GM12878 (cell line): Measurements from ENCODE around the gene TEPSIN. TPM values are rescaled to one million over a fixed set of nuclear protein-coding genes. Genes with fewer than 3 reads are reported as not detected.

Experiments used
- ATAC-seq: fragments of 200-7000 bp; cut with Tn5 transposase; 3 replicates; pipeline ENCODE4 v1.9.1; 2020; ENCODE audit warnings: mild to moderate bottlenecking, moderate library complexity
- BruUV-seq: library from RNA; stranded (reverse); fragments of 400-500 nt; replicated peaks from 2 replicates; lab custom pipeline; 2021; lab: Mats Ljungman, UMichigan
- CTCF ChIA-PET: fragments of 300-600 bp; sonication (Branson Sonifier 250); formaldehyde crosslinking; extraction: SDS; loops from one replicate; lab custom pipeline; 2021; ENCODE audit warnings: inconsistent platforms; lab: Yijun Ruan, JAX
- POLR2A ChIA-PET: fragments of 350-600 bp; formaldehyde crosslinking; extraction: SDS; loops from one replicate; lab custom pipeline; 2021; ENCODE audit warnings: inconsistent platforms; lab: Charles Lee
- RAD21 ChIA-PET: fragments of 300-600 bp; sonication (Branson Sonifier 250); formaldehyde crosslinking; loops from one replicate; lab custom pipeline; 2023; ENCODE audit warnings: antibody characterized with exemption; ENCODE audit not compliant: unreplicated experiment; lab: Charles Lee
- SMC1A ChIA-PET: fragments of 300-600 bp; sonication (Branson Sonifier 250); formaldehyde crosslinking; loops from one replicate; lab custom pipeline; 2023; ENCODE audit not compliant: unreplicated experiment, uncharacterized antibody; lab: Charles Lee
- DNase-seq: peaks from one replicate; pipeline ENCODE4 v3.0.0-alpha.2; 2011; ENCODE audit warnings: low read depth, low spot score
- FAIRE-seq: peaks from 3 replicates; lab custom pipeline; 2011; peaks lifted over from hg19 to GRCh38; lab: Jason Lieb, UNC
- H2AFZ ChIP-seq: 2 replicates; pipeline ENCODE4 v1.6.0; 2011; ENCODE audit warnings: low read depth, low read length, control low read depth; ENCODE audit not compliant: control insufficient read depth
- H3K27ac ChIP-seq: 2 replicates; pipeline ENCODE4 v1.5.1; 2011; ENCODE audit warnings: control low read depth; ENCODE audit not compliant: control insufficient read depth, insufficient read depth
- H3K27me3 ChIP-seq, 2 experiments: replicated peaks in 1 of 2; 2 replicates each; pipeline versions ENCODE4 v1.6.0 to v1.6.1; 2011; ENCODE audit warnings: low read length in 1 of 2; ENCODE audit not compliant: control insufficient read depth in 2 of 2, insufficient read depth in 2 of 2
- H3K36me3 ChIP-seq, 2 experiments: 2 replicates each; pipeline ENCODE4 v1.5.1; 2011; ENCODE audit warnings: low read length in 1 of 2; ENCODE audit not compliant: control insufficient read depth in 2 of 2, insufficient read depth in 2 of 2
- H3K4me1 ChIP-seq: 2 replicates; pipeline ENCODE4 v1.6.1; 2011; ENCODE audit warnings: mild to moderate bottlenecking, low read length, moderate library complexity, mixed read lengths; ENCODE audit not compliant: control insufficient read depth, insufficient read depth
- H3K4me2 ChIP-seq: 2 replicates; pipeline ENCODE4 v1.6.0; 2011; ENCODE audit warnings: control low read depth; ENCODE audit not compliant: control insufficient read depth, insufficient read depth
- H3K4me3 ChIP-seq: fragments of 200-600 bp; sonication (generic); 2 replicates; pipeline ENCODE4 v1.5.1; 2016
- H3K79me2 ChIP-seq: 2 replicates; pipeline ENCODE4 v1.6.0; 2011; ENCODE audit warnings: low read length; ENCODE audit not compliant: control insufficient read depth, insufficient read depth
- H3K9ac ChIP-seq: 2 replicates; pipeline ENCODE4 v1.8.0; 2011; ENCODE audit warnings: low read length, control low read depth, mixed read lengths; ENCODE audit not compliant: control insufficient read depth, insufficient read depth
- H3K9me3 ChIP-seq: replicated peaks from 3 replicates; pipeline ENCODE4 v1.5.1; 2011; ENCODE audit warnings: mild to moderate bottlenecking, low read length; ENCODE audit not compliant: control insufficient read depth, insufficient read depth
- H4K20me1 ChIP-seq: 2 replicates; pipeline ENCODE4 v1.6.0; 2011; ENCODE audit not compliant: control insufficient read depth, insufficient read depth
- BACH1 ChIP-seq: fragments of 450-650 bp; IDR thresholded peaks from 2 replicates; pipeline ENCODE4 v1.6.1; 2017; ENCODE audit warnings: mild to moderate bottlenecking, borderline replicate concordance
- BRCA1 ChIP-seq: IDR thresholded peaks from 2 replicates; pipeline ENCODE4 v1.6.1; 2011; ENCODE audit warnings: low read depth, low read length, improper control_type of control experiment
- CREB1 ChIP-seq: IDR thresholded peaks from 2 replicates; pipeline ENCODE4 v1.6.1; 2012; ENCODE audit warnings: low read depth, mild to moderate bottlenecking, inconsistent platforms
- CREM ChIP-seq: IDR thresholded peaks from 2 replicates; pipeline ENCODE4 v1.6.1; 2014; ENCODE audit warnings: antibody characterized with exemption, low read depth
- EED ChIP-seq: sonication (generic); IDR thresholded peaks from 2 replicates; pipeline ENCODE4 v1.6.1; 2016; ENCODE audit warnings: antibody characterized with exemption, low read depth
- FOXM1 ChIP-seq: IDR thresholded peaks from 2 replicates; pipeline ENCODE4 v1.6.1; 2012; ENCODE audit warnings: low read depth, mild to moderate bottlenecking, inconsistent platforms, low read length, moderate library complexity
- GABPA ChIP-seq: IDR thresholded peaks from 2 replicates; pipeline ENCODE4 v1.6.1; 2014; ENCODE audit warnings: antibody characterized with exemption, low read depth, mild to moderate bottlenecking, inconsistent platforms
- IRF4 ChIP-seq: IDR thresholded peaks from 2 replicates; pipeline ENCODE4 v1.6.1; 2011; ENCODE audit warnings: low read depth, low read length
- NR2C2 ChIP-seq: IDR thresholded peaks from 2 replicates; pipeline ENCODE4 v1.6.1; 2011; ENCODE audit warnings: borderline replicate concordance, low read depth; ENCODE audit not compliant: control insufficient read depth, insufficient read length
- NR2F1 ChIP-seq: fragments of 450-650 bp; conservative IDR thresholded peaks from 2 replicates; pipeline ENCODE4 v1.6.1; 2017; ENCODE audit warnings: mild to moderate bottlenecking
- PAX5 ChIP-seq: IDR thresholded peaks from 2 replicates; pipeline ENCODE4 v1.6.1; 2011; ENCODE audit warnings: low read depth, low read length, borderline replicate concordance
- POLR2A ChIP-seq: IDR thresholded peaks from 2 replicates; pipeline ENCODE4 v1.6.1; 2011; ENCODE audit warnings: low read depth, mild to moderate bottlenecking, low read length
- RCOR1 ChIP-seq: conservative IDR thresholded peaks from 2 replicates; pipeline ENCODE4 v1.6.1; 2012; ENCODE audit warnings: low read depth, low read length, improper control_type of control experiment
- SUZ12 ChIP-seq: fragments of 200-600 bp; sonication (generic); IDR thresholded peaks from one replicate; pipeline ENCODE4 v1.6.1; 2018; ENCODE audit warnings: antibody characterized with exemption, mild to moderate bottlenecking; ENCODE audit not compliant: unreplicated experiment
- TCF3 ChIP-seq: IDR thresholded peaks from 2 replicates; pipeline ENCODE4 v1.6.1; 2012; ENCODE audit warnings: low read depth, mild to moderate bottlenecking, low read length, borderline replicate concordance; ENCODE audit not compliant: insufficient read depth
- TCF7 ChIP-seq: IDR thresholded peaks from 2 replicates; pipeline ENCODE4 v1.6.1; 2014; ENCODE audit warnings: antibody characterized with exemption, borderline replicate concordance
- WRNIP1 ChIP-seq: IDR thresholded peaks from 2 replicates; pipeline ENCODE4 v1.6.1; 2011; ENCODE audit warnings: low read depth, low read length, improper control_type of control experiment, borderline replicate concordance
- YY1 ChIP-seq: IDR thresholded peaks from 2 replicates; pipeline ENCODE4 v1.6.1; 2011; ENCODE audit warnings: low read depth, mild to moderate bottlenecking, low read length
- WGBS: methylation state at CpG from one replicate; pipeline ENCODE4 v1.1.6; 2016; ENCODE audit warnings: low lambda C conversion rate; ENCODE audit not compliant: insufficient replicate concordance, insufficient coverage; ENCODE audit errors: missing lambda C conversion rate; 5-methylcytosine and 5-hydroxymethylcytosine counted together
- in situ Hi-C: fragments of 300-500 bp; cut with MboI; formaldehyde crosslinking; loops from 9 replicates; pipeline ENCODE4 v1.14.3; 2018; ENCODE audit warnings: mixed read lengths
- intact Hi-C: fragments of 100-400 bp; cut with micrococcal nuclease; formaldehyde crosslinking; loops from one replicate; pipeline ENCODE4 v1.14.2; 2022; ENCODE audit not compliant: unreplicated experiment
- polyA plus RNA-seq, 11 experiments: library from polyadenylated mRNA; depleted of rRNA in 4 of 11; unstranded in 6 of 11; stranded (reverse) in 5 of 11; fragments of >200 nt; fragmentation: Nextera tagmentation in 4 of 11; fragmentation: Illumina TruSeq in 1 of 11; extraction: Ambion mirVana in 4 of 11; extraction: Trizol in 1 of 11; gene quantifications; 1 replicate in 1 of 11; 2 replicates in 10 of 11; pipeline versions ENCODE4 v1.2.1 to v1.2.3, GENCODE V29; 2011 to 2016; ENCODE audit warnings: inconsistent platforms in 2 of 11, missing spikeins in 2 of 11, low read depth in 1 of 11
- total RNA-seq, 4 experiments: library from RNA; depleted of rRNA in 3 of 4; stranded (reverse); fragments of >200 nt in 3 of 4; fragmentation: Illumina TruSeq in 1 of 4; extraction: Trizol in 1 of 4; gene quantifications; 2 replicates each; pipeline versions ENCODE4 v1.2.1 to v1.2.3, GENCODE V29; 2013 to 2021
- TF ChIP-seq, protein P1 (sequence below): fragments of 450-650 bp; formaldehyde crosslinking; IDR thresholded peaks from 2 replicates; pipeline ENCODE4 v1.4.0; 2022; ENCODE audit warnings: mild to moderate bottlenecking, moderate library complexity

The TEPSIN gene
- total and polyA plus RNA-seq, 10 of the 15 experiments (the other 5 are each of a cell fraction or from before 2014, with no cell fraction given), result 0.87 to 36.7 (median 5.3) TPM

DNA sequence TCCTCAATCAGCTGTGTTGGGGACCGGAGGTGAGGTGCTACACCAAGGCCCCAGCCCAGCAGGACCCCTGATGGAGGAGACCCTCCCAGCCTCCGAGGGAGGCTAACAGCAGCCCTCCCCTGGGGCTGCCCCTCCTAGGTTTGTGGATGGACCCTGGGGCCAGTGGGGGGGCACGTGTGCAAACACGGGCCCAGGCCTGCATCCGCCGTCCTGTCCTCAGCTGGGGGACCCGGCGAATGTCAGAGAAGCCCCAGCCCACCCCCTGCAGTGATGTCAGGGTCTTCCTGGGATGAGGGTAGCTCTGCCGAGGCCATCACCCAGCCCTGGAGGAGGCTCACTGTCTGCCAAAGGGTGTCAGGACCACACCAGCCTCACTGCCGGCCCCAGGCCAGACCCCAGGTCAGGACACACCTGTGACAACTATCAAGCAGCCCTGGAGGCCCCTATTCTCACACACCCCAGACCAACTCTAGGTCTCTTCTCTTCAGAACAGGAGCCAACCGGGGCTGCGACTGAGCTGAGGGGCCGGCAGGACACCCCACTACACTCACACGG is 42.8 kb downstream of the TEPSIN start:
- ChIA-PET POLR2A (no interaction called here), RAD21 (no interaction called here)
- BruUV-seq, result no TSS peak

DNA sequence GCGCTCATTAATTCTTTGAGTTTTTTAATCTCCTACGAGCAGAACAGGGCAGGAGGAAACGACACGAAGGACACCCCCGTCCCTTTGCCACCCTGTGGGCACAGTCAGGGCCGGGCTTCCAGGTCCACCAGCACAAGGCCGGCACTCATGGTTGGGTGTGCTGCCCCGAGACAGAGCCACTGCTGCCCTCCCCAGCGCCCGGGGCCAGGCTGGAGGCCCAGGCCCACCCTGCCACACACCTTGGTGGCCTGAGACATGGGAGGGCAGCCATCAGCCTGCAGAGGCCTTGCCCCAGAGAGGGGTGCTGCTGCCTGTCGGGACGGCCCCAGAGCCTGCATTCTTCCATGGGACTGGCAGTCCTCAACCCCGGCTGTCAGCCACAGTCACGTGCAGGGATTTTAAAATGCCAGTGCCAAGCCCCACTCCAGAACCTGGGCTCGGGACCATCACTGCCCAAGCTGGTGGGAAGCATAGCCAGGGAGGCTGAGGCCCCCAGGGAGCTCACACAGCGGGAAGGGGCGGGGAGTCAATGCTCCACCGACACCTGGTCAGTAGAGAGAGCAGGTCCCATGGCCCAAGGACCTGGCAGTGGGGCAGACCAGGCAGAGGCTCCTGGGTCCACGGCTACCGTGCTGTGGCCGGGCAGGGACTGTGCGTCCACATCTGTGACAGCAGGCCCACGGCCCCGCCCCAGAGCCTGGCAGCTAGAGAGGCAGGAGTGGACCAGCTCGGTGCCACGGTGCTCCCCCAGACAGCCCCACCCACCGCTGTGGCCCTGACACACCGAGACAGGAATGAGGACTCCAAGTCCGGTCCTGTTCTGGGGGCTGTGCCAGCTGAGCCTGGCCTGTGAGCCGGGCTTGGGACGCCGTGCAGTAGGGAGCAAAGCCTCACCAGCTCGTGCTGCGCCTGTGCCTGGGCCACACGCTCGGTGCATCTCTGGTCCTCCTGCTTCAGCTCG is 43.6 kb downstream of the TEPSIN start:
- in situ Hi-C loops, result no loop called here
- intact Hi-C loops, result no loop called here
- no peaks in the 10 kb centered on the region for H3K79me2 ChIP-seq
- no peaks in the 10 kb centered on the region for H3K27me3 ChIP-seq
- H3K27ac ChIP-seq, result no peak overlapping the region
- no peak overlapping the region for H3K4me3 ChIP-seq
- no peaks in the 10 kb centered on the region for H3K9me3 ChIP-seq
- no peak overlapping the region for H3K4me2 ChIP-seq
- ATAC-seq (no peak), DNase-seq (no peak), FAIRE-seq (no peak)
- no peak overlapping the region for H3K9ac ChIP-seq
- no TSS peak for BruUV-seq
- no peaks in the 10 kb centered on the region for H4K20me1 ChIP-seq
- H2AFZ ChIP-seq, result no peak overlapping the region
- ChIA-PET POLR2A (no interaction called here), SMC1A (no interaction called here), CTCF (no interaction called here), RAD21 (no interaction called here)
- WGBS, result 89% methylated on average over 35 of the region's 37 CpGs
- peaks cover 3% of the 10 kb centered on the region; the same call in 1 of the 2 replicates for H3K4me1 ChIP-seq
- H3K36me3 ChIP-seq, result peaks cover 0 to 7% of the 10 kb centered on the region in 2 experiments; a peak in 2 of 4 replicates
- TF ChIP-seq TCF3 (no peak), CREB1 (no peak), IRF4 (no peak), BACH1 (no peak), SUZ12 (no peak), POLR2A (no peak), TCF7 (no peak), EED (no peak), NR2F1 (no peak), GABPA (no peak)
- TF ChIP-seq, protein P1, sequence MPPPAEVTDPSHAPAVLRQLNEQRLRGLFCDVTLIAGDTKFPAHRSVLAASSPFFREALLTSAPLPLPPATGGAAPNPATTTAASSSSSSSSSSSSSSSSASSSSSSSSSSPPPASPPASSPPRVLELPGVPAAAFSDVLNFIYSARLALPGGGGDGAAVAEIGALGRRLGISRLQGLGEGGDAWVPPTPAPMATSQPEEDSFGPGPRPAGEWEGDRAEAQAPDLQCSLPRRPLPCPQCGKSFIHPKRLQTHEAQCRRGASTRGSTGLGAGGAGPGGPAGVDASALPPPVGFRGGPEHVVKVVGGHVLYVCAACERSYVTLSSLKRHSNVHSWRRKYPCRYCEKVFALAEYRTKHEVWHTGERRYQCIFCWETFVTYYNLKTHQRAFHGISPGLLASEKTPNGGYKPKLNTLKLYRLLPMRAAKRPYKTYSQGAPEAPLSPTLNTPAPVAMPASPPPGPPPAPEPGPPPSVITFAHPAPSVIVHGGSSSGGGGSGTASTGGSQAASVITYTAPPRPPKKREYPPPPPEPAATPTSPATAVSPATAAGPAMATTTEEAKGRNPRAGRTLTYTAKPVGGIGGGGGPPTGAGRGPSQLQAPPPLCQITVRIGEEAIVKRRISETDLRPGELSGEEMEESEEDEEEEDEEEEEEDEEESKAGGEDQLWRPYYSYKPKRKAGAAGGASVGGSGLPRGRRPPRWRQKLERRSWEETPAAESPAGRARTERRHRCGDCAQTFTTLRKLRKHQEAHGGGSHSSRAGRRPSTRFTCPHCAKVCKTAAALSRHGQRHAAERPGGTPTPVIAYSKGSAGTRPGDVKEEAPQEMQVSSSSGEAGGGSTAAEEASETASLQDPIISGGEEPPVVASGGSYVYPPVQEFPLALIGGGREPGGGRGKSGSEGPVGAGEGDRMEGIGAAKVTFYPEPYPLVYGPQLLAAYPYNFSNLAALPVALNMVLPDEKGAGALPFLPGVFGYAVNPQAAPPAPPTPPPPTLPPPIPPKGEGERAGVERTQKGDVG (CRISPR knock-in tag), result no peak

More for the DNA sequence above, 42.8 kb downstream of the TEPSIN start:
- no peaks in the 10 kb centered on the region for H3K9me3 ChIP-seq
- peaks cover under 1 to 7% of the 10 kb centered on the region in 2 experiments; a peak in 2 of 4 replicates for H3K36me3 ChIP-seq
- TF ChIP-seq PAX5 (no peak), WRNIP1 (no peak), CREM (no peak), CREB1 (no peak), FOXM1 (no peak), RCOR1 (no peak), YY1 (no peak), BRCA1 (no peak), NR2C2 (no peak)
- ChIA-PET SMC1A (no interaction called here), CTCF (no interaction called here)
- no peak overlapping the region for H3K27ac ChIP-seq
- no peak for DNase-seq
- 86% methylated on average over 14 of the region's 14 CpGs for WGBS
- H3K79me2 ChIP-seq, result no peaks in the 10 kb centered on the region
- no peaks in the 10 kb centered on the region for H3K27me3 ChIP-seq
- intact Hi-C loops (no loop called here), in situ Hi-C loops (no loop called here)
- peaks cover 3% of the 10 kb centered on the region; the same call in 1 of the 2 replicates for H3K4me1 ChIP-seq
- H3K4me3 ChIP-seq, result no peak overlapping the region
- no peaks in the 10 kb centered on the region for H4K20me1 ChIP-seq
- FAIRE-seq, result no peak
- no peak overlapping the region for H3K9ac ChIP-seq
- no peak overlapping the region for H3K4me2 ChIP-seq
- H2AFZ ChIP-seq, result no peak overlapping the region
- ATAC-seq, result no peak
